HG03039 (cell line): ENCODE measurements around the gene SLC16A5.
"Not testable (repeated sequence)": the region's sequence is repeated elsewhere in the genome, so short reads cannot be mapped to it uniquely, and the experiment has no call there.

Experiments
- ATAC-seq: cut with Tn5 transposase; IDR thresholded peaks from one replicate; pipeline ENCODE4 v1.9.1; 2021; ENCODE audit warnings: mild to moderate bottlenecking, moderate library complexity; ENCODE audit not compliant: unreplicated experiment

Gene SLC16A5

DNA sequence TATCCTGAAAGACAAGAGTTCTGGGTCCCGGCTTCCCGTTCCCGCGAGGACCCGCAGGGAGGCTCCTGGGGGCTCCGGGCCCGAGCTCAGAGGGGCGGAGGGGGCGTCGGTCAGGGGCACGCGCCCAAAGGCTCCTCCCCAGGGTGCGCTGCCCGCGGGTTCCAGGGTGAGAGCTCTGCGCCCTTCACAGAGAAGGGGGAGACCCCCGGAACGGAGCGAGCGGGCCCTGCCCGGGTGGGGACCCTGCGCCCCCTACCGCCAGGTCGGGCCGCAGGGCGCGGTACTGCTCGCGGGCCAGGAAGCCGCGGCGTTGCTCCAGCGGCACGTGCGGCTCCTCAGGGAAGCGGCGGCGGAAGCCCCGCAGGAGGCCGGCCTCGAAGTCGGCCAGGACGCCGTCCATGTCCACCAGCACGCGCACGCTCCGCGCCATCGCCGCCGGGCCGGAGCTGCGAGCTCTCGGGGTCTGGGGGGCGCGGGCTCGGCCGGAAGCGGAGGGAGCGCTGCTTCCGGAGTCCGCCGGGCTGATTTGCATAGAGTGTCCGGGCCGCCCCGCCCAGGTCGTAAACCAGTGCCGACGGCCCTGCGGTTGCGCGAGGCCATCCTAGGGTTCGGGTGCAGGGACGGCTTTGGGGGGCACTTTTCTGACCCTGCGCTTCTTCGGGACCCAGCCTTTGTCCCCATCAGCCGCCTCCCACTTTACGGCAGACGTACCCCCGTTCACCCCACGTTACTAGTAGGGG, 43.7 kb downstream of the SLC16A5 start, which contains the start of gene NT5C:
TSS of gene NT5C (minus strand) at position 465 of the 740 bp plus-strand sequence. CDS start at position 430, 35 bp downstream.
- peak; percentile 63 for ATAC-seq

DNA sequence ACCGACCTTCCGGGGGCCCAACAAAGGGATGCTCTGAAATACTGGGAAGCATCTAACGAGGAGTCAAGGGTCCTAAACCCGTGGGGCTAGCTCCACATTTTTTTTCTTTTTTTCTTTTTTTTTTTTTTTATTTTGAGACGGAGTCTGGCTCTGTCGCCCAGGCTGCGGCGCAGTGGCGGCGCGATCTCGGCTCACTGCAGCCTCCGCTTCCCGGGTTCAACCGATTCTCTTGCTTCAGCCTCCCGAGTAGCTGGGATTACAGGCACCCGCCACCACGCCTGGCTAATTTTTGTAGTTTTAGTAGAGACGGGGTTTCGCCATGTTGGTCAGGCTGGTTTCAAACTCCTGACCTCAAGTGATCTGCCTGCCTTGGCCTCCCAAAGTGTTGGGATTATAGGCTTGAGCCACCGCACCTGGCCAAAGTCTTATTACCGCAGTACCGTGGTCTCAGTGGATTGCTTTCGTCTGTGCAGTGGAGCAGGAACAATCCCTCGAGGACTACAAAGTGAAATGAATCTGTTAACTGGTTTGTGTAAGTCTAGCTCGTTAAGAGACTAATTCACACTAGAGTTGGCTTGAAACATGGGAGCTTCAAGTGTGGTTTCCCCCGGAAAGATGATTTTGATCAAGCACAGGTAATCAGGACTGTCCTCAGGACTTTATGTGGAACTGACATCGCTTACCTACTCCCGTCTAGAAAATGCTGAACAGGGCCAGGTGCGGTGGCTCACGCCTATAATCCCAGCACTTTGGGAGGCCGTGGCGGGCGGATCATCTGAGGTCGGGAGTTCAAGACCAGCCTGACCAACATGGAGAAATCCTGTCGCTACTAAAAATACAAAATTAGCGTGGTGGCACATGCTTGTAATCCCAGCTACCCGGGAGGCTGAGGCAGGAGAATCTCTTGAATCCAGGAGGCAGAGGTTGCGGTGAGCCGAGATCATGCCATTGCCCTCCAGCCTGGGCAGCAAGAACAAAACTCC, 44.6 kb downstream of the SLC16A5 start:
- not testable (repeated sequence) for ATAC-seq

DNA sequence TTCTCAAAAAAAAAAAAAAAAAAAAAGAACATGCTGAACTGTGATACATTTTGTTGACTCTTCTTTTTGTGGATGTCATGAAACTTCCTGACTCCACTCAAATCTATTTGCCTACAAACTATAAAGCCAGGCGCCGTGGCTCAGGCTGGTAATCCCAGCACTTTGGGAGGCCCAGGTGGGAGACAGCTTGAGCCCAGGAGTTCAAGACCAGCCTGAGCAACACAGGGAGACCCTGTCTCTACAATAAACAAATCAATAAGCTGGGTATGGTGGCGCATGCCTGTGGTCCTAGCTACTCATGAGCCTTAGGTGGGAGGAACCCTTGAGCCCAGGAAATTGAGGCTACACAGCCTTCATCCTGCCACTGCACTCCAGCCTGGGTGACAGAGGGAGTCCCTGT, 45.2 kb downstream of the SLC16A5 start:
- no peak for ATAC-seq

DNA sequence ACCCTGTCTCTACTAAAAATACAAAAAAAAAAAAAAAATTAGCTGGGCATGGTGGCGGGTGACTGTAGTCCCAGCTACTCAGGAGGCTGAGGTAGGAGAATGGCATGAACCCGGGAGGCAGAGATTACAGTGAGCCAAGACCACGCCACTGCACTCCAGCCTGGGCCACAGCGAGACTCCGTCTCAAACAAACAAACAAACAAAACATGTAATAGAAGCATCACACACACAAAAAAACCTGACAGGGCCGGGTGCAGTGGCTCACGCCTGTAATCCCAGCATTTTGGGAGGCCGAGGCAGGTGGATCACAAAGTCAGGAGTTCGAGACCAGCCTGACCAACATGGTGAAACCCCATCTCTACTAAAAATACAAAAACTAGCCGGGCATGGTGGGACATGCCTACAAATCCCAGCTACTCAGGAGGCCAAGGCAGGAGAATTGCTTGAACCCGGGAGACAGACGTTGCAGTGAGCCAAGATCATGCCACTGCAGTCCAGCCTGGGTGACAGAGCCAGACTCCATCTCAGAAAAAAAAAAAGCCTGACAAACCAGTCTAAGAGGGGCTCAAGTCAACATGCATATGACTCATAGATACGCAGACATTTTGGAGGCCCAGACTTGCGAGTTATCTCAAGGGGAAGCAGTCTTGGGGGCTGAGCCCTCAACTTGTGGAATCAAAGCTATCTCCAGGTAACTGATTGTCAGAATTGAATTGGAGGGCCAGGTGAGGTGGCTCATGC, 46.0 kb downstream of the SLC16A5 start:
- not testable (repeated sequence) for ATAC-seq

DNA sequence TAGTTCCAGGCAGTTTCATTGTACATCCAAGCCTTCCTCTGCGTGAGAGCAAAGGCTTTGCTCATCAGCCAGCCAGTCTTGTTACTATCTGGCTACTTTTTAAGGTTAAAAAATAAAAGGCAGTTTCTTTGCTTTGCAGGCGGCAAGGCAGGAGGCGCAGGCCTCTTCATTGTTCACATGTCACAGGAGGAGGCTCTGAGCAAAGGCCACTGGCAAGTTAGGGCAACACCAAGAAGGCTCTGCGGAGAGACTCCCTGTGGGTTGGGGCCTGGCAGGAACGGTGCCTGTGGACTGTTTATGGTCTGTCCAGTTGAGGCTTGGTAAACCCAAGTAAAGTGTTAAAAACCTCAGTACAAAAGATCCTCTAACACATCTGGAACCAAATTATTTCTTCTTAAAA, 47.7 kb downstream of the SLC16A5 start:
- no peak for ATAC-seq

DNA sequence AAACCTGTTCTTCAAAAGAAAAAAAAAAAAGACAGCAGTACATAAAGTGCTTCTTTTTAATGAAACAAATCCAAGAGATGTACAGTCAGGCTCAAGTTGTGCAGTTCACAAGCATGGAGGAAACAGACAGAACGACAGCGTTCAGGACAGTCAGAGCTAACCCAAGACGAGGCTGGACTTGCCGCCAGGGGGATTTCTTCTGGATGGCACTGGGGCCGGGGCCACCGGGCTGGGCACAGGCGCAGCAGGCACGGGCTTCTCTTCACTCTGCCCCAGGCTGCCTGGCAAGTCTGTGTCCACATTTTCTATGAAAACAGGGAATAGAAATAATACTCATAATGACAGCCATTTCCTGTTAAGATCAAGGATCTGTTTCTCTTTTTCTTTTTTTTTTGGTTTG, 48.2 kb downstream of the SLC16A5 start:
- ATAC-seq, result no peak

DNA sequence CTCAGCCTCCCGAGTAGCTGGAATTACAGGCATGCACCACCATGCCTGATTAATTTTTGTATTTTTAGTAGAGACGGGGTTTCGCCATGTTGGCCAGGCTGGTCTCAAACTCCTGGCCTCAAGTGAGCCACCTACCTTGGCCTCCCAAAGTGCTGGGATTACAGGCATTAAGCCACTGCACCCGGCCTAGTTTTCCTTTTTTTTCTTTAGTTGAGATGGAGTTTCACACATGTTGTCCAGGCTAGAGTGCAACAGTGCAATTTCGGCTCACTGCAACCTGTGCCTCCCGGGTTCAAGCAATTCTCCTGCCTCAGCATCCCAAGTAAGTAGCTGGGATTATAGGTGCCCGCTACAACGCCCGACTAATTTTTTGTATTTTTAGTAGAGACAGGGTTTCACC, 50.0 kb downstream of the SLC16A5 start:
- ATAC-seq, result not testable (repeated sequence)

DNA sequence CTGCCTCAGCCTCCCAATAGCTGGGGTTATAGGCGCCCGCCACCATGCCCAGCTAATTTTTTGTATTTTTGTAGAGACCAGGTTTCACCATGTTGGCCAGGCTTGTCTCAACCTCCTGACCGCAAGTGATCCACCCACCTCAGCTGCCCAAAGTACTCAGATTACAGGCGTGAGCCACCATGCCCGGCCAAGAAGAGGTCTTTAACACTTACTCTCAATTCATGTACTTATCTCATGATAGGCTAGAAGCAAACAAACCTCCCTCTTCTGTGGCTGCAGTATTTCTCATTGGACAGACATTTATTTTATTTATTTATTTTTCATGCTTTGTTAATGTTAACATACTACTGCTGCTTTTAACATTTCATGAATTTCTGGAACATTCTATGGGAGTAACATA, 50.8 kb downstream of the SLC16A5 start:
- no peak for ATAC-seq

DNA sequence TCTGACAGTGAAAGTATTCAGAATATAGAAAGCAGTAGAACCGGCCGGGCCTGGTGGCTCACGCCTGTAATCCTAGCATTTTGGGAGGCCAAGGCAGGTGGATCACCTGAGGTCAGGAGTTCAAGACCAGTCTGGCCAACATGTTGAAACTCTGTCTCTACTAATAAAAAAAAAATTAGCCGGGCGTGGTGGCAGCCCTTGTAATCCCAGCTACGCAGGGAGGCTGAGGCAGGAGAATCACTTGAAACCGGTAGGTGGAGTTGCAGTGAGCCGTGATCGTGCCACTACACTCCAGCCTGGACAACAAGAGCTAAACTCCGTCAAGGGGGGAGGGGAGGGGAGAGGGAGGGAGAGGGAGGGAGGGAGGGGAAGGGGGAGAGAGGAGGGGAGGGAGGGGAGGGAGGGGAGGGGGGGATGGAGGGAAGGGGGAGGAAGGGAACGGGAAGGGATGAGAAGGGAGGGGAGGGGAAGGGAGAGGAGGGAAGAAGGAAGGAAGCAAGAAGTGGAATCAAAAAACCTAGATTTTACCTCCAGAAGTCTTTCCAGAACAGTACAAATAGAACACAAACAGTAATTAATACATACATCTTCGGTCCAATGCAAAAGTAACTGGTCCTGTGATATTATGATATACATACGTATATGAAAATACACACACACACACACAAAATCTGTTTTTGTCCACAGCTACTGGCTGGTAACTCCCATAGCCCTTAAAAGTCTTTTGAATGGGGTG, 54.6 kb downstream of the SLC16A5 start:
- ATAC-seq, result no peak

DNA sequence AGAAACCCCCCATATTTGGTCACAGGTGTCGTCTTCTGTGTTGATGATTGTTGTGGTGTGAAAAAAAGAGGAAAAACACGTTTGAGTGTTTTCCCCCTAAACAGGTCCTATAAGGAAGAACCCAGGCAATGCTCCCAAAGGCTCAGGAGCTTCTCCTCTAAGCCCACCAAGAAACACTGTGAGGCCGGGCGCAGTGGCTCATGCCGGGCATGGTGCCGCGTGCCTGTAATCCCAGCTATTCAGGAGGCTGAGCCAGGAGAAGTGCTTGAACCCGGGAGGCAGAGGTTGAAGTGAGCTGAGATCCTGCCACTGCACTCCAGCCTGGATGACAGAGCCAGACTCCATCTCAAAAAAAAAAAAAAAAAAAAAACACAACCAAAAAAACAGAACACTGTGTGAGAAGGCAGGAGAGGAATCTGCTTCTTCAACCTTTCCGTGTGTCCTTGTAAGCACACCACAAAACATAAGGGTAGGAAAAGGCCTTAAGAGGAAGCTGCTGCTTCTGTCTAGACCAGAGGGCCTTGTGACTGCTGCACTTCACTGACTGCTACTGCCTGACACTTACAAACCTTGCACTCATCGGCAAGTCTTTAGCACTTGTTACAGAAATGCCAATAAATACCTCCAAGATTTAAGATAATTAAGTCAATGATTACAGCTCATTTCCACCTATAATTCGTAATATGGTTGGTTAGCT, 57.2 kb downstream of the SLC16A5 start:
- ATAC-seq, result no peak

DNA sequence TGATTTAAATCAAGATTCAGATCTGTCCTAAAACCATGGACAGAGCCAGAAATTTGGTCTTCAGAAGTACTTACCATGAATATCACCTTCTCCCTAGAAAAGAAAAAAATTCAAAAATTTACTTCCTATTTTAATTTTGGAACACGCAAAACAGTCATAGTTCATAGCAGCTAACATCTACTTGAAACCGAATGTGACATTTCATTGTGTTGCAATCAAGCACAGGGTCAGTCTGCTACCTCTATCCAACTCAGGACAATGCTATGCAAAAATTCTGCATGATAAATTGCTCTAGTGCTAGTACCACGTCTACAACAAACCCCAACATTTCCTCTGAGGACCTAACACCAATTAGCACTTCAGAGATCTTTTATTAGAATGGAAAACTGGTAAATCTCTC, 58.8 kb downstream of the SLC16A5 start:
- ATAC-seq, result no peak

DNA sequence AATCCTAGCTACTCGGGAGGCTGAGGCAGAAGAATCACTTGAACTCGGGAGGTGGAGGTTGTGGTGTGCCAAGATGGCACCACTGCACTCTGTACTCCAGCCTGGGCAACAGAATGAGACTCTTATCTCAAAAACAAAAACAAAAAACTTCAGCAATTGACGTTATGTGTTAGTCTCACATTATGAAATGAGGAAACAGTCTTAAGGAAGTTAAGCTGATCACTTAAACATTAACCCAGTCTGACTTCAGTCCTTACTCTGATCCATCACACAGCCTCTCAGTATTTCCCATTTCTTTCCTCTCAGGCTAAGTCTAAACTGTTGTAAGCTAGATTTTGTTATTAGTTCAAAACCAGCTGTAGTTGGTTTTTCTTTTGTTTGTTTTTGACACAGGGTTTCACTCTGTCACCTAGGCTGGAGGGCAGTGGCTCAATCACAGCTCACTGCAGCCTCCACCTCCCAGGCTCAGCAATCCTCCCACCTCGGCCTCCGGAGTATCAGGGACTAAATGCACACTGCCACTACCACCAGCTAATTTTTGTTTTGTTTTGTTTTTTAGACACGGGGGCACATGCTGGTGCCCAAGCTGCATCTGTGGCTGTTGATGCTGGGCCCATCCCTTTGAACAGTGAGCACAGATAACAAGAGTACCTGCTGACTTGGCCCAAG, 60.3 kb downstream of the SLC16A5 start:
- ATAC-seq, result no peak

DNA sequence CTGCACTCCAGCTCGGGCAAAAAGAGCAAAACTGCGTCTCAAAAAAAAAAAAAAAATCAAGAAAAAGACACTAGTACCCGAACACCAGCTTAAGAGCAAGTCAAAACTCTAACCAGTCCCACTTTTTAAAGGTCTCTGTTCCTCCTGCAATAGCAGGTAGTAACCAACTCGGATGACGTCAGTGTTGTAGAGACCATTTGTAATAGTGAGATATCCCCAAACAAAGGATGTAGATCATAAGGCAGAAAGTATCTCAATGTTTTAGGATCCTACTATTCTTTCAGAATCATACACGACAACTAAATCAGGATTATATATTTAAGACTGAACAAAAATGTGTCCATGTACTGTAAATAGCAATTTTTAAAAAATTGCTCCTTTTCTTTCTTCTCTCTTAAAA, 64.2 kb downstream of the SLC16A5 start:
- ATAC-seq, result no peak

DNA sequence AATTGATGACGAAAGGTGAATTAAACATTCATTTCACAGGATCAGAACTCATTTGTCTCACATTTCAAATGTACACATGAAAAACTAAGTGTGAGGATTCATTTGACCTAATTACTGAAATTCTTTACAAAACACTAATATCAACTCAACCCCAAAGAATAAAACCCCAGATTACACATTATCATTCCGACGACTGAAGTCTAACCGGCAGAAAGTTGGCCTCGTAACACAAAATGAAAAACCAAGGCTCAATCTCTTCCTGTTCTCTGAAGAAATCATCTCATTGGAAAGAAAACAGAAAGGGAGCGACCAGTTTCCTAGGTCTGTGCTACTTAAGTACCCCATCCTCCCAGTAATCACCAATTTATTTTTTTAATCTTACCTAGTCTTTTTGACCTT, 64.8 kb downstream of the SLC16A5 start:
- no peak for ATAC-seq

DNA sequence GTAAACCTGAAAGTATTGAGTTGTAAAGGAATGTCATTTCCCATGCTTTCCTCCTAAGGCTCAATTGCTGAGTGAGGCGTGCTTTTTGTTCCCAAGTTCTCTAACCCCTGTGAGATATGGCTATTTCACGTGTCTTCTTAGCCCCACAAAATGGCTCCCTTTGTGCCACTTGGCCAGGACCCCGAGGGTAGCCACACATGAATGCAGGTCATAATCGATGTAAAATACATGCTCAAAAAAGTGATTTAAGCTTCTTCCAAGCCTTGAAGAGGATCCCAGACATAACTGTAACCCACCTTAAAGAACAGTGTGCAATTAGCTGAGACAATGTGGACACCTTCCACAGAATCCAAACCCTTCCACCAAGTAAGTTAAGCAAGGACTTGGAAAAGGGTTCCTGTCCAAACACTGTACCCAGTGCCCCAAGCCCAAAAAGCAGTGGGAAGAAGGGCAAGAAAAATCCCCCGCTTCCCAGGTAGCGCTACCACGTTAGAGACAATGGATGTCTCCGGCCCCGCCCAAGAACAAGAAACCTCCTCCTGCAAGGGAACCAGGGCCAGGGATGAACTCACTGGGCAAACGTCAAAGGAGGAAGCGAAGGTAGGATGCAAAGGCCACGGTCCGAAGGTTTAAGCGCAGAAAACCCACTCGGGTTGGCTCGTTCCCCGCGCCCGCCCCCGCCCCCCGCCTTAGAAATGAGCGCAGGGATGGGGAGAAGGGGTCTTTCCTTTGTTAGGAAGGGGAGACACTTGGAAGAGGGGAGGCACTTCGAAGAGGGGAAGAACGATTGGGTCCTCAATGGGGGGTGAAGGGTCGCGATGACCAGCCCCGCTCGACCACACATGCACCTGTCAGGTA, 65.4 kb downstream of the SLC16A5 start:
- no peak for ATAC-seq

DNA sequence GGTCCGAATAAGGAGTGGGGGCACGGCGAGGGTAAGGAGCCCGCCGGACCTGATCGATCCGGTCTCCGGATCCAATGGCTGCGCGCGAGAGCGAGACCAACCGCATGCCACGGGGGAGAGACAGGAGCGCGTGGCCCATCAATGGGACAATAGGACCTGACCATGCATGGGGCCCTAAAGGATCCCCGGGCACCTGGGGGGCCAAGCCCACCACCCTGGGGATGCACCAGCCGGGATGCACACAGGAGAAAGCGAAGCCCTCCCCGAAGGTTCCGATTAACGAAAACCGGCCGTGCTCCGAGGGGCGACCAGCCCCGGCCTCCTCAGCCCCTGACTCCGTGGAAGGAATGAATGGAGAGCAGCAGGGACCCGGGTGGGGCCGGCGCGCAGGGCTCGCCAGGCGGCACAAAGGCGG, 66.0 kb downstream of the SLC16A5 start:
- peak; percentile 16 for ATAC-seq

DNA sequence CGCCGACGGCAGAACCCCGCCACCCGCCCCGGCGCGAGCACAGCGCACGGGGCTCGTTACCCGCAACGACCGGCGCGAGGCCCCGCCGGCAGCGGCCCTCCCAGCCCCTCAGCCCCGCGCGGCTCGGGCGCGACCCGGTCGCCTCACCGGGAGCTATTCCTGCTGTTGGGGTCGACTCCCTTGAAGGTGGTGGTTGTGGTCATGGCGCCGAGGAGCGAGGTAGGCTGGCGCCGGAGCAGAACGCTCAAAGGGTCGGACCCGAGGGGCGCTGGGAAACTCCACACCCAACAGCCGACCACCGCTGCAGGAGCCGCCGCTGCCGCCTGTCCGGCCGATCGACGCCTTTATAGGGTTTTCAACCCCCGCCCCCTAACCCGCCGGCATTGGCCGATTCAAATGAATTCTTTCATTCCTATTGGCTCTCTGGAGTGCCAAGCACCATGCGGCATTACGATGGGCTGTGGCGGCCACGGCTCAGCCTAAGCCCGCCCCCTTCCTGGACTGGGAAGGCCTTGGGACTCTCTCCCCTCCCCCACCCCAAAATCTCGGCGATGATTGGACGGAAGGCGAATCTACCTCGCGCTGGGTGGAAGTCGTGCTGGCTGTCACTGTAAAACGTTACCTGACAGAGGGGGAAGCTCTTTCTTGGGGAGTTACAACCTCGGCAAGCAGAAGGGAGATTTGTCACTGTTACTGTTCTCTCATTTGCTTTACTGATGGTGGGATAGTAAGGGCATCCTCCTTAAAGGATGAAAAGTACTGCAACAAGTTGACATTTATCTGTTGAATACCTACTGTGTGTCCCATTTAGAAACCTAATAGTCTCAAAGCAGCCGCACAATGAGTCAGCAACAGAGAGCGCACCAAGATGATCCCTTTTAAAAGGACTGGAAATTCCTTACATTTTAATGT, 66.7 kb downstream of the SLC16A5 start, which contains the start of gene JPT1:
TSS of gene JPT1 (minus strand) at position 318 of the 912 bp plus-strand sequence. CDS start at position 203, 115 bp downstream.
- peak; percentile 87 for ATAC-seq
